OCI-LY7 (cell line): ENCODE results near the gene NEAT1.

Source experiments
- CTCF ChIP-seq: fragments of 200-600 bp; sonication (generic); conservative IDR thresholded peaks from 2 replicates; pipeline ENCODE4 v1.5.1; 2014; ENCODE audit warnings: mild to moderate bottlenecking, antibody characterized with exemption, low read length, moderate library complexity, mixed read lengths
- EZH2phosphoT487 ChIP-seq: fragments of 200-600 bp; sonication (generic); IDR thresholded peaks from 2 replicates; pipeline ENCODE4 v1.6.1; 2018; ENCODE audit warnings: low read depth, borderline replicate concordance, mild to moderate bottlenecking, mixed run types, antibody characterized with exemption, low read length, moderate library complexity, mixed read lengths

GRCh38 chr11:65390099-65390941 lies 32.3 kb upstream of the NEAT1 start:
- no peak for TF ChIP-seq EZH2phosphoT487
- no peak for TF ChIP-seq CTCF
